D721Med (cell line): Measurements from ENCODE around the gene FBF1.
A peak's percentile ranks its signal among the peaks of the same experiment; 100 is the strongest.
"Not testable (repeated sequence)": the region's sequence is repeated elsewhere in the genome, so short reads cannot be mapped to it uniquely, and the experiment has no call there.

Source experiments
- DNase-seq: peaks from one replicate; pipeline ENCODE4 v3.0.0; 2011; ENCODE audit warnings: low spot score; ENCODE audit not compliant: insufficient read length
- FAIRE-seq: peaks from 2 replicates; lab custom pipeline; 2011; peaks lifted over from hg19 to GRCh38; lab: Jason Lieb, UNC
- TF ChIP-seq, protein P1 (sequence below): IDR thresholded peaks from 2 replicates; pipeline ENCODE4 v1.5.1; 2012; ENCODE audit warnings: mild to moderate bottlenecking, control low read depth; ENCODE audit not compliant: insufficient read depth; ENCODE audit errors: missing control alignments

The FBF1 gene

DNA sequence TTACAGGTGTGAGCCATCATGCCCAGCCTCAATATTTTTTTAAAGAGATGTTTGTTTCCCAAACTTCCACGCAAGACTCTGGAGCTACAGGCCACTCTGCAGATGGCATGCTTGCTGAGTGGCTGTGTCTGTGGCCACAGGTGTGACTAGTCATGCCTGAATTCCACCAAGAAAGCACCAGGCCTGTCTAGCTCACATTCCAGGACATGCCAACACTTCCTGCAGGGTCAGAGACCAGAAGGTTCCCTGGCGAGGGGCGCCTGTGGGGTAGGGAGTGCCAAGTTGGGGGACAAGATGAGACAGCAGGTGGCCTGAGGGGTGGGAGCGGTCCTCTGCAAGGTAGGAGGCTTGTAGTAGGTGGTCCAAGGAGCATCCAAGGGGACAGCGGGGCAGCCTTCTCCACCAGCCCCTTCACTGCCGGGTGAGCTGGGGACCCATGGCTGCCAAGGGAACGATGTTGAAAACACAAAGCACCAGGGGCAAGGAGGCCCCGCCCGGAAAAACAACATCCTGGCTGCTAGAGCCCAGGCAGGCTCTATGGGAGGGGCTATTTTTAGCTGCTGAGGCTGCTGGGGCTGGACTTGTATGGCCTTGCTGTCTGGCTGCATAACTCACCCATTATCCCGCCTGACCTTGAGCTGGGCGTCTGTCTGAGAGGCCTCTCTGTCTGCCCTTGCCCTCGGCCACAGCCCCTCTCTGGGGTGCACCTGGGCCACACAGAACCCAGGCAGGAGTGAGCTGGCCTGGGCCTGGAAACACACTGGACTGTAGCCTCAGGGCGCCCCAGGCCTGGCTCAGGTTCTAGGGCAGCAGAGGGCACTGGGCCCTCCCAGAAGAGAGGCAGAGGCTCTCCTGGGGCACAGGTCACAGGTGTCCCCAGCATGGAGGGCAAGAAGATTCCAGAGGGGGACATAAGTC is 68.1 kb downstream of the FBF1 start:
- DNase-seq (no peak), FAIRE-seq (no peak)
- TF ChIP-seq, protein P1, sequence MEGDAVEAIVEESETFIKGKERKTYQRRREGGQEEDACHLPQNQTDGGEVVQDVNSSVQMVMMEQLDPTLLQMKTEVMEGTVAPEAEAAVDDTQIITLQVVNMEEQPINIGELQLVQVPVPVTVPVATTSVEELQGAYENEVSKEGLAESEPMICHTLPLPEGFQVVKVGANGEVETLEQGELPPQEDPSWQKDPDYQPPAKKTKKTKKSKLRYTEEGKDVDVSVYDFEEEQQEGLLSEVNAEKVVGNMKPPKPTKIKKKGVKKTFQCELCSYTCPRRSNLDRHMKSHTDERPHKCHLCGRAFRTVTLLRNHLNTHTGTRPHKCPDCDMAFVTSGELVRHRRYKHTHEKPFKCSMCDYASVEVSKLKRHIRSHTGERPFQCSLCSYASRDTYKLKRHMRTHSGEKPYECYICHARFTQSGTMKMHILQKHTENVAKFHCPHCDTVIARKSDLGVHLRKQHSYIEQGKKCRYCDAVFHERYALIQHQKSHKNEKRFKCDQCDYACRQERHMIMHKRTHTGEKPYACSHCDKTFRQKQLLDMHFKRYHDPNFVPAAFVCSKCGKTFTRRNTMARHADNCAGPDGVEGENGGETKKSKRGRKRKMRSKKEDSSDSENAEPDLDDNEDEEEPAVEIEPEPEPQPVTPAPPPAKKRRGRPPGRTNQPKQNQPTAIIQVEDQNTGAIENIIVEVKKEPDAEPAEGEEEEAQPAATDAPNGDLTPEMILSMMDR, result no peak

DNA sequence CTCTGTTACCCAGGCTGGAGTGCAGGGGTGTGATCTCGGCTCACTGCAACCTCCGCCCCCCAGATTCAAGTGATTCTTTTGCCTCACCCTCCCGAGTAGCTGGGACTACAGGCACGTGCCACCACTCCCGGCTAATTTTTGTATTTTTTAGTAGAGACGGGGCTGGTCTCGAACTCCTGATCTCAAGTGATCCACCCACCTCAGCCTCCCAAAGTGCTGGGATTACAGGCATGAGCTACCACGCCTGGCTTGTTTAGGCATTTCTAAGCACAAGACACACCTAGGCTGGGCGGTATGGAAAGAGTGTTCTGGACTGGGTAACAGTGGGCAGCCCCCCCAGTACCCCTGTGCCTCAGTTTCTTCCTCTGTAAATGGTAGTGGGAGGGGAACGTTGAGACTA is 70.6 kb downstream of the FBF1 start:
- DNase-seq, FAIRE-seq: not testable (repeated sequence)

DNA sequence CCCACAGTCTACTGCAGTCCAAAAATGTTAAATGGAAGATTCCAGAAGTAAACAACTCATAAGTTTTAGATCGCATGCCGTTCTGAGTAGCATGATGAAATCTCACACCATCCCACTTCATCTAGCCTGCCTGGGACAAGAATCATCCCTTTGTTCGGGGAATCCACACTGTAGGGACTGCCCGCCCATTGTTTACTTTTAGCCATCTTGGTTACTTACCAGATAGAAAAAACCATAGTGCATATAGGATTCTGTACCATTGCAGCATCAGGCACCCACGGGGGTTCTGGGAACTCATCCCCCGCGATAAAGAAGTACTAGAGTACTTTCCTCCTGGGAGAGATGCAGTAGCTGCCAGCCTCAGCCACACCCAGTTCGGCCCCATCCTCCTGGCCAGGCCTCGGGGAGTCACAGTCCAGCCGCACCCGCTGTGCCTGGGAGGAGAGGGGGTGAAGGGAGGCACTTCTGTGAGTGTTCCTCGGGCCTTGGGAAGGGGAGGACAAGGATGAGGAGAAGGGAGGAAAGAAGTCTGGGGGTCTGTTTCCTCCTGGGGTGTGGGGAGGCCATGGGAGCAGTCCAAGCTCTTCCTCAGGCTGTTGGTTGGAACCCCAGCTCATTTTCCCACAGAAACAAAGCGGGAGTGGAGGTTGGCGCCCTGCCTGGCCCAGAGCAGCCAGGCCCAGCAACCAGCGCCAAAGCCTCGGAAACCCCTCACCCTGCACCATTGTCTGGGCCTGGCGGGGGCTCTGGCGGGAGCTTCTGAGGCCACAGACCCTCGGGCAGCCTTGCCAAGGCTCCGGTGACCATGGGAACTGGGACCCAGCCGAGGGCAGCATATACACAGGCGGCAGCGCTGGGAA is 71.3 kb downstream of the FBF1 start:
- DNase-seq (no peak), FAIRE-seq (no peak)

DNA sequence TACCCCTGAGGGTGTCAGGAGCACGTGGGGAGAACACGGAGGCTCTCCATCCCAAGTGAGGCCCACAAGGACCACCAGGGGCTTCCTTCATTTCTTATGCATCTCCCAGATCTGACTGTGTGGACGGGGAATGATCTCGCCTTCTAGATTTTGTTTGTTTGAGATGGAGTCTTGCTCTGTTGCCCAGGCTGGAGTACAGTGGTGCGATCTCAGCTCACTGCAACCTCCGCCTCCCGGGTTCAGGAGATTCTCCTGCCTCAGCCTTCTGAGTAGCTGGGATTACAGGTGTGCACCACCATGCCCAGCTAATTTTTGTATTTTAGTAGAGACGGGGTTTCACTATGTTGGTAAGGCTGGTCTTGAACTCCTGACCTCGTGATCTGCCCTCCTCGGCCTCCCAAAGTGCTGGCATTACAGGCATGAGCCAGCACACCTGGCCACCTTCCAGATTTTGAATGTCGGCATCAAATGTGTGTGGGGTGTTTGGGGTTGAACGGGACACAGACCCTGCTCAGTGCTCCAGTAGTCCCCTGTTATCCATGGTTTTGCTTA is 72.0 kb downstream of the FBF1 start:
- not testable (repeated sequence) for FAIRE-seq

More for the DNA sequence above, 71.3 kb downstream of the FBF1 start:
- TF ChIP-seq, protein P1, result no peak

DNA sequence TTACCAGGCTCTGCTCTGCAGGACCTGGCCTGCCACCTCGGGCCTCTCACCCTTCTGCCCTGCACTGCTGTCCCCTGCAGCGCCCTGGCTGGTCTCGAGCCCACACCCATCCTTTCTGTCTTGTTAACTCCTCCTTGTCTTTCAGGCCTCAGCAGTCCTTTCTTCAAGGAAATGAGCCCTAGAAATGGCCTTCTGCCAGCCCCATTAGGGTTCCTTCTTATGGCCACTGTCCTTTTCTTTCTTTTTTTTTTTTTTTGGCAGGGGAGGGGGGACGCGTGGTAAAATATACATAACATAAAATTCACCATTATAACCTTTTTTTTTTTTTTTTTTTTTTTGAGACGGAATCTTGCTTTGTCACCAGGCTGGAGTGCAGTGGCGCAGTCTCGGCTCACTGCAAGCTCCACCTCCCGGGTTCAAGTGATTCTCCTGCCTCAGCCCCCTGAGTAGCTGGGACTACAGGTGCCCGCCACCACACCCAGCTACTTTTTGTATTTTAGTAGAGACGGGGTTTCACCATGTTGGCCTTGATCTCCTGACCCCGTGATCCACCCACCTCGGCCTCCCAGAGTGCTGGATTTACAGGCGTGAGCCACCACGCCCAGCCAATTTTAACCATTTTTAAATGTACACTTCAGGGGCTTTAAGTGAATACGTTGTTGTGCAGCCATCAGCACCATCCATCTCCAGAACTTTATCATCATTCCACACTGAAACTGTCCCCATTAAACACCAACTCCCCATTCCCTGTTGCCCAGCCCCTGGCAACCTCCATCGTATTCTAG is 75.2 kb downstream of the FBF1 start:
- not testable (repeated sequence) for FAIRE-seq, DNase-seq

More for the DNA sequence above, 72.0 kb downstream of the FBF1 start:
- not testable (repeated sequence) for DNase-seq

DNA sequence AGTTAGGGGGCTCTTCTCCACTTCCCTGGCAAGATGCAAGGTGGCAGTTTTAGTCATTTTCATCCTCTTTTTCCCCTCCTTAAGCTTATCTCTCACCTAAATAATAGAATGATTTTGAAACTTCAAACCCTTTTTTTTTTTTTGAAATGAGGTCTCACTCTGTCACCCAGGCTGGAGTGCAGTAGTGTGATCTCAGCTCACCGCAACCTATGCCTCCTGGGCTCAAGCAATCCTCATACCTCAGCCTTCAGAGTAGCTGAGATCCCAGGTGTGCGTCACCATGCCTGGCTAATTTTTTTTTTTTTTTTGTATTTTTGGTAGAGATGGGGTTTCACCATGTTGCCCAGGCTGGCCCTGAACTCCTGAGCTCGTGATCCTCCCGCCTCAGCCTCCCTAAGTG is 76.0 kb downstream of the FBF1 start:
- not testable (repeated sequence) for FAIRE-seq, DNase-seq

DNA sequence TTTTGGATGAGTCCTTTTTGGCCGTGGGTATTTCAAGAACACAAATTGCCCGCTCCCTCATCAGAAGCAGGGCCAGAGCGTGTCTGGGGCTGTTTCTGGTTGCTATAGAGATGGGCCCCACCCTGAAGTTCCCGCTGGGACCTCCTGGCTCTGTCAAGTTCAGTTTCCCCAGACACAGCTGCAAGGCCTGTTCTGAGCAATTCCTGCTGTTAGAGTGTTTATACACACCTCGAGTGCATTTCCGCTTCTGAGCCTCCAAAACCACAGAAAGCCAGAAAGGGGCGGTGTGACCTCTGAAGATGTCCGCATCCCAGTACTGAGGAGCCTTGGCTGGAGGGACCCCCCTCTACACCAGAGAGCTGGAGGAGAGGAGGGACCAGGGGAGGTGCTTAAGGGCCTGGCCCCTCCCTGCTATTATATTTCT is 76.4 kb downstream of the FBF1 start:
- FAIRE-seq, result no peak
- TF ChIP-seq, protein P1, result no peak

DNA sequence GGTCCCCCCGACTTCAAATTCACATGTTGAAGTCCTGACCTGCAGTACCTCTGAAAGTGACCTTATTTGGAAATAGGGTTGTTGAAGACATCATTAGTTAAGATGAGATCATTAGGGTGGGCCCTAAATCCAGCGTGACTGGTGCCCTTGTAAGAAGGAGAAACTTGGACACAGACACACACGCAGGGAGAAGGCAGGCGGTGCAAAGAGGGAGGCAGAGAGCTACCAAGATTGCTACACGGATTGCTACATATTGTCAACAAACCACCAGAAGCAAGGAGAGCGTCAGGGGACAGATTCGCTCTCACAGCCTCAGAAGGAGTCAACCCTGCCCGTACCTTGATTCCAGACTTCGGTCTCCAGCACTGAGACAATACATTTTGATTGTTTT is 78.9 kb downstream of the FBF1 start:
- no peak for DNase-seq
- TF ChIP-seq, protein P1, result no peak
- FAIRE-seq, result no peak

More for the DNA sequence above, 76.4 kb downstream of the FBF1 start:
- DNase-seq, result peak; percentile 5
